GM12875 (cell line): ENCODE results near the gene POU2F1.
"Not testable (repeated sequence)": the region's sequence is repeated elsewhere in the genome, so short reads cannot be mapped to it uniquely, and the experiment has no call there.

Experiments
- H3K4me3 ChIP-seq: one replicate; pipeline ENCODE4 v1.5.1; 2011; ENCODE audit warnings: low read depth, low read length, control low read depth
- CTCF ChIP-seq: IDR thresholded peaks from 2 replicates; pipeline ENCODE4 v1.5.1; 2011; ENCODE audit warnings: low read depth, mild to moderate bottlenecking, control low read depth, inconsistent platforms, low read length, moderate library complexity, borderline replicate concordance; ENCODE audit not compliant: insufficient read depth

Gene POU2F1

DNA sequence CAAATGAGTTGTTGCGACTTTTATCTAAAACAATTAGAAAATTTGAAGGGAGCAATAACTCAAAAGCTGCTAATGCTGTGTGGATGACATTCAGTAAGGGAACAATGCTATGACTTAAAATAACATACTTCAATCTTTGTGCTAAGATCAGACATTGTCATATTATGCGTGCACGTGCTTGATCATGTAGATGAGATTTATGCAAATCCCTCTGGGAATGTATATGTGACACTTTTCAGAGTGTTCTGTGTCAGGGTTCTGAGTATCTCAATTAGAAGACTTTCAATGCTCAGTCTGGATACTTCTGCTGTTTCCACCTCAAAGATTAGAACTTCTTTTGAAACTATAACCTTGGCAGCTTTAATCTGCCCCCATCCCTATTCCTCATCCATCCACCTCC lies 18.6 kb upstream of the POU2F1 start:
- no peak for TF ChIP-seq CTCF

GRCh38 chr1:167205306-167206050 lies 15.2 kb upstream of the POU2F1 start:
- H3K4me3 ChIP-seq = not testable (repeated sequence)

More for the DNA sequence above, 18.6 kb upstream of the POU2F1 start:
- H3K4me3 ChIP-seq = no peak overlapping the region

DNA sequence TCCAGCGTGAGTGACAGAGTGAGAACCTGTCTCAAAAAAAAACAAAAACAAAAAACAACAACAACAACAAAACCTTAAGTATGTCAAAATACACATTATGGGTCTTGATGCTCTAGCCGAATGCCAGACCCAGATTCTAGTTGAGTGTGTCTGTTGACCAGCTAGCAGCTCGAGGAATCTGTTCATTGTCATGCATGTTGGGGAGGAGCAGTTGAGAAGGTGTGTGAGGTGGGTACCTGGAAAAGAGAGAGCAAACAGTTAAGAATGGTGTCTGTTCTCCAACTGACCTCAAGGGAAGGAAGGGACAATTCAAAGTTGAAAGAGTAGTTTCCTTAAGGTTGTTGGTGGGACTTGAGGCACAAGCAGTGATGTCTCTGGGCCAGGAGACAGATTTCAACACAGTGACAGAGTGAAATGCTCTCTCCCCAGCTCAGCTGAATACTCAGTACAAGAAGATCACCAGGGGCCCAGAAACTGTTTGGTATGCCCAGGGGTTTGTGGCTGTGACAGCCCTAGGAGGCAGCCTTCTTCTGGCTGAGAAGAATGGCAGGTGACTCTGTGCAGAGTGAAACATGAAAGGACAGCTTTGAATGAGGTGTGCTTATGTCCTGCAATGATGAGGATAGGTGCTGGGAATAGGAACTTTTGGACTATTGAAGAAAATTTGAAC lies 14.4 kb upstream of the POU2F1 start:
- no peak overlapping the region for H3K4me3 ChIP-seq
- TF ChIP-seq CTCF = no peak

DNA sequence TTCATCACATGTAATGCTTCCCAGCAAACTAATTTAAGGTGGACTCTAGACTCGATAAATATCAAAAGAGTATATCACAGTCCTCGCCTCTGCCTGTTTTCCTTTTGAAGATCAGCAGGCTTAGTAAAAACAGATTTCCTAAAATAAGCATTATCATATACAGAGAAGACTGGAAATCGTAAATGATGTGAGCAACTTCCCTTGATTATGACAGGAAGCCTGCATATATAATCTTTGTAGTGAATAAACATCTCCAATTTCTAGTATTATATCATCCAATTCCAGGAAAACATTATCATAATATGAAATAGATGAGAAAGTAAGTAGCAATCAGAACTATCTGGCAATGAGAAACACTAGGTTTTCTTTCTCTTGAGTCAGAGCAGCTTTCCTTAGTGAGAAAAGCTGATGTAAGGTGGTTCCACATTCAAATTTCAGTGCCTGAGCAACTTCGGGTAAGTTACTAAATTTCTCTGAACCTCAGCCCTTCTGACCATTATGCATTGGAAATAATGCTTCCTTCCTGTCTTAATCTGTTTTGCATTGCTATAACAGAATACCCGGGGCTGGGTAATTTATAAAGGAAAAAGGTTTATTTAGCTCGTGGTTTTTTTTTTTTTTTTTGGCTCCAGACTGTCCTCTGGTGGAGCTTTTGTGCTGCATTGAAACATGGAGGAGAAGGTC lies 12.6 kb upstream of the POU2F1 start:
- no peak overlapping the region for H3K4me3 ChIP-seq
- no peak for TF ChIP-seq CTCF

GRCh38 chr1:167208624-167208976 lies 12.1 kb upstream of the POU2F1 start:
- no peak overlapping the region for H3K4me3 ChIP-seq
- no peak for TF ChIP-seq CTCF

- TF ChIP-seq CTCF = no peak
- no peak overlapping the region for H3K4me3 ChIP-seq
Observed at GRCh38 chr1:167209044-167209443, 11.6 kb upstream of the POU2F1 start.

- H3K4me3 ChIP-seq = no peak overlapping the region
- TF ChIP-seq CTCF = no peak
Observed at GRCh38 chr1:167210966-167211674, 9.6 kb upstream of the POU2F1 start.
